Astrocyte (in vitro differentiated cells and primary cell): ENCODE measurements around the gene CLDN20. TPM values are rescaled to one million over a fixed set of nuclear protein-coding genes. Genes with fewer than 3 reads are reported as not detected.

Source experiments
- DNase-seq: peaks from one replicate; pipeline ENCODE4 v3.0.0-alpha.2; 2010; ENCODE audit warnings: low read depth
- FAIRE-seq: peaks from 2 replicates; lab custom pipeline; 2011; peaks lifted over from hg19 to GRCh38; lab: Jason Lieb, UNC
- H2AFZ ChIP-seq: 2 replicates; pipeline ENCODE4 v1.6.0; 2012; ENCODE audit warnings: low read depth, low read length, inconsistent platforms
- H3K27ac ChIP-seq: 2 replicates; pipeline ENCODE4 v1.5.1; 2011; ENCODE audit warnings: low read depth, low read length, inconsistent platforms
- H3K27me3 ChIP-seq: 2 replicates; pipeline ENCODE4 v1.6.0; 2011; ENCODE audit warnings: low read length, inconsistent platforms; ENCODE audit not compliant: insufficient read depth
- H3K36me3 ChIP-seq: 2 replicates; pipeline ENCODE4 v1.5.1; 2011; ENCODE audit warnings: low read length, inconsistent platforms; ENCODE audit not compliant: insufficient read depth
- H3K4me1 ChIP-seq: 2 replicates; pipeline ENCODE4 v1.5.1; 2011; ENCODE audit warnings: low read length, inconsistent platforms; ENCODE audit not compliant: insufficient read depth
- H3K4me2 ChIP-seq: 2 replicates; pipeline ENCODE4 v1.6.0; 2012; ENCODE audit warnings: low read length, inconsistent platforms
- H3K4me3 ChIP-seq: 2 replicates; pipeline ENCODE4 v1.5.1; 2011; ENCODE audit warnings: low read depth, mild to moderate bottlenecking, low read length, inconsistent platforms; ENCODE audit not compliant: insufficient read depth
- H3K79me2 ChIP-seq: 2 replicates; pipeline ENCODE4 v1.6.0; 2012; ENCODE audit warnings: mild to moderate bottlenecking, low read length, inconsistent platforms; ENCODE audit not compliant: insufficient read depth
- H3K9ac ChIP-seq: 2 replicates; pipeline ENCODE4 v1.6.0; 2012; ENCODE audit warnings: mild to moderate bottlenecking, low read length, inconsistent platforms
- H3K9me3 ChIP-seq: 2 replicates; pipeline ENCODE4 v1.5.1; 2012; ENCODE audit warnings: low read depth, mild to moderate bottlenecking, low read length, inconsistent platforms; ENCODE audit not compliant: insufficient read depth
- H4K20me1 ChIP-seq: 2 replicates; pipeline ENCODE4 v1.6.0; 2012; ENCODE audit warnings: low read length, inconsistent platforms; ENCODE audit not compliant: insufficient read depth
- H3K27ac Mint-ChIP-seq: one replicate; pipeline ENCODE4 v1.8.0; 2021; ENCODE audit warnings: mild to moderate bottlenecking, mixed read lengths; ENCODE audit not compliant: unreplicated experiment
- H3K27me3 Mint-ChIP-seq: one replicate; pipeline ENCODE4 v1.8.0; 2021; ENCODE audit warnings: low read depth, mixed read lengths; ENCODE audit not compliant: unreplicated experiment
- H3K36me3 Mint-ChIP-seq: one replicate; pipeline ENCODE4 v1.8.0; 2021; ENCODE audit warnings: low read depth, mixed read lengths; ENCODE audit not compliant: unreplicated experiment
- H3K4me1 Mint-ChIP-seq: one replicate; pipeline ENCODE4 v1.8.0; 2021; ENCODE audit warnings: low read depth, mixed read lengths; ENCODE audit not compliant: unreplicated experiment
- H3K4me3 Mint-ChIP-seq: one replicate; pipeline ENCODE4 v1.8.0; 2021; ENCODE audit warnings: mild to moderate bottlenecking, moderate library complexity, mixed read lengths; ENCODE audit not compliant: unreplicated experiment
- H3K9me3 Mint-ChIP-seq: one replicate; pipeline ENCODE4 v1.8.0; 2021; ENCODE audit warnings: mild to moderate bottlenecking, mixed read lengths; ENCODE audit not compliant: unreplicated experiment
- EZH2 ChIP-seq: IDR thresholded peaks from 2 replicates; pipeline ENCODE4 v1.6.1; 2012; ENCODE audit warnings: mild to moderate bottlenecking, low read length, inconsistent platforms; ENCODE audit not compliant: insufficient read depth
- total RNA-seq: library from RNA; stranded (reverse); gene quantifications from 2 replicates; pipeline ENCODE4 v1.2.1, GENCODE V29; 2021
- TF ChIP-seq, protein P1 (sequence below): IDR thresholded peaks from 2 replicates; pipeline ENCODE4 v1.5.1; 2011; ENCODE audit warnings: low read depth, mild to moderate bottlenecking, inconsistent platforms, low read length, moderate library complexity; ENCODE audit not compliant: insufficient read depth

CLDN20 gene
- total RNA-seq, 1 donor from 2014 or later, result not detected

DNA sequence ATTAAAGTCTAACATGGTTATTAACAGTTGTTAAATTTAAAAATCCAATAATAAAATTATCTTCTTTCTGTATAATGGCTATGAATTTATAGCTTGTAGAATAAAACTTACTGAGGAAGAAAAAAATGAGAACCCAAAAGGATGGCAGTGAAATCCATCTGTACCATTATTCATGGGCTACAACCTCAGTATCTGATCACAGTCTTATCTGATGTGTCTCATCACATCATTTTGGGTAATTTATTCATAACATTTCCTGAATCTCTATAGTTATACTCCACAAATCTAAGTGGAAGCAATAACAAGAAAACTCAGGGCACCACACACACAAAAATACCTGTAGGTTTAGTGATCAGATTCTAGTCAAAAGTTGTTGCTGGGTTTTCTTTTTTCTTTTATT is 7.3 kb downstream of the CLDN20 start:
- H3K36me3 ChIP-seq, result peaks cover 2% of the 10 kb centered on the region
- H3K79me2 ChIP-seq, result no peaks in the 10 kb centered on the region
- H3K27me3 ChIP-seq, result no peaks in the 10 kb centered on the region
- H3K27ac ChIP-seq, result no peak overlapping the region
- DNase-seq, result no peak
- no peaks in the 10 kb centered on the region for H3K27me3 Mint-ChIP-seq
- no peak for TF ChIP-seq EZH2
- TF ChIP-seq, protein P1, sequence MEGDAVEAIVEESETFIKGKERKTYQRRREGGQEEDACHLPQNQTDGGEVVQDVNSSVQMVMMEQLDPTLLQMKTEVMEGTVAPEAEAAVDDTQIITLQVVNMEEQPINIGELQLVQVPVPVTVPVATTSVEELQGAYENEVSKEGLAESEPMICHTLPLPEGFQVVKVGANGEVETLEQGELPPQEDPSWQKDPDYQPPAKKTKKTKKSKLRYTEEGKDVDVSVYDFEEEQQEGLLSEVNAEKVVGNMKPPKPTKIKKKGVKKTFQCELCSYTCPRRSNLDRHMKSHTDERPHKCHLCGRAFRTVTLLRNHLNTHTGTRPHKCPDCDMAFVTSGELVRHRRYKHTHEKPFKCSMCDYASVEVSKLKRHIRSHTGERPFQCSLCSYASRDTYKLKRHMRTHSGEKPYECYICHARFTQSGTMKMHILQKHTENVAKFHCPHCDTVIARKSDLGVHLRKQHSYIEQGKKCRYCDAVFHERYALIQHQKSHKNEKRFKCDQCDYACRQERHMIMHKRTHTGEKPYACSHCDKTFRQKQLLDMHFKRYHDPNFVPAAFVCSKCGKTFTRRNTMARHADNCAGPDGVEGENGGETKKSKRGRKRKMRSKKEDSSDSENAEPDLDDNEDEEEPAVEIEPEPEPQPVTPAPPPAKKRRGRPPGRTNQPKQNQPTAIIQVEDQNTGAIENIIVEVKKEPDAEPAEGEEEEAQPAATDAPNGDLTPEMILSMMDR, result no peak
- no peak overlapping the region for H3K4me2 ChIP-seq
- H4K20me1 ChIP-seq, result no peaks in the 10 kb centered on the region
- H3K9me3 Mint-ChIP-seq, result no peaks in the 10 kb centered on the region
- H3K9me3 ChIP-seq, result no peaks in the 10 kb centered on the region
- no peak overlapping the region for H3K27ac Mint-ChIP-seq
- no peak overlapping the region for H3K4me3 ChIP-seq
- H3K9ac ChIP-seq, result no peak overlapping the region
- no peak overlapping the region for H3K4me3 Mint-ChIP-seq
- H3K4me1 ChIP-seq, result peaks cover 26% of the 10 kb centered on the region
- peaks cover 23% of the 10 kb centered on the region for H3K4me1 Mint-ChIP-seq
- FAIRE-seq, result no peak
- H2AFZ ChIP-seq, result no peak overlapping the region
- peaks cover 2% of the 10 kb centered on the region for H3K36me3 Mint-ChIP-seq

DNA sequence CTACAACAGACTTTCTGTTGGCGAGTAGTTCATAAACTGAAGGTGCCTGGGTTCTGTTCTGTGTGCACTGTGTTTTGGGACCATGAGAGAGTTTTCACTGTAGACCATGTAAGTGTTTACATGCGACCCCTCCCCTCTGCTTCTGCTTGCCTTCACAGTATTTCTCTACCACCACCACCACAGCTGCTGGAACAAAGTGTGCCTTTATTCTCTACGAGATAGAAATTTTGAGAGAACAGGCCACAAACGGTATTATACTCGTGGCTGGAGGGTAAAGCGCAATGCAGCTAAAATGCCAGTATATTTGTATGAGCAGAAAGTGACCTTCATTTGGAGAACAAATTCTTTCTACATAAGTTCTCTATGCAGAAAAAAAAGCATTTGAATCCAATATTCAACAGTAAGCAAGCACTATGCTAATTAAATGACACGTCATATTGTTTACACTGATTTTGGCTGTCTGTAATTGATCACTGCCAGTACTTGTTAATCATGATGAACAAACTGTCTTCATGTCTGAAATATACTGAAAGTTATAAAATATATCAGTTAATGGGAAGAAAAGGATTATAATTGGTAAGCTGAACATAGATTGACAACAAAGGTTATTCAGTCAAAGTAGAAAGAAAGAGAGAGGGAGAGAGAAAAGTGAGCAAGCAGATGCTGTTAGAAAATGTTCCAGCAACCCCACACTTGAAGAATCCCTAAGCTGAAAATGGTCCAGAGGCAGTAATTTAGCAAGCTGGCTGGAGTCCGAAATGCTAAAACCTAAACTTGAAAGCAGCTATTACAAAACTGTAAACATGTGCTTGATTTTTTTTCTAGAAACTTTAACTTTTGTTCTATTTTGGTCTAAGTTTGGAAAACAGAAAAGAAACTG is 8.8 kb downstream of the CLDN20 start:
- Histone ChIP-seq H3K36me3 (peaks cover 2% of the 10 kb centered on the region), H3K27me3 (no peaks in the 10 kb centered on the region), H3K4me2 (peak overlapping the region; percentile 61), H3K4me3 (no peak overlapping the region), H2AFZ (no peak overlapping the region), H3K79me2 (no peaks in the 10 kb centered on the region), H3K4me1 (peaks cover 34% of the 10 kb centered on the region), H3K9me3 (no peaks in the 10 kb centered on the region), H4K20me1 (no peaks in the 10 kb centered on the region), H3K27ac (peak overlapping the region; percentile 70), H3K9ac (peak overlapping the region; percentile 43)
- Mint-ChIP-seq H3K4me3 (no peak overlapping the region), H3K27ac (peak overlapping the region; percentile 81), H3K27me3 (no peaks in the 10 kb centered on the region), H3K9me3 (no peaks in the 10 kb centered on the region), H3K4me1 (peaks cover 23% of the 10 kb centered on the region), H3K36me3 (no peaks in the 10 kb centered on the region)
- TF ChIP-seq, protein P1, result no peak
- TF ChIP-seq EZH2, result no peak
- DNase-seq (peak; percentile 16), FAIRE-seq (peak; percentile 82)

DNA sequence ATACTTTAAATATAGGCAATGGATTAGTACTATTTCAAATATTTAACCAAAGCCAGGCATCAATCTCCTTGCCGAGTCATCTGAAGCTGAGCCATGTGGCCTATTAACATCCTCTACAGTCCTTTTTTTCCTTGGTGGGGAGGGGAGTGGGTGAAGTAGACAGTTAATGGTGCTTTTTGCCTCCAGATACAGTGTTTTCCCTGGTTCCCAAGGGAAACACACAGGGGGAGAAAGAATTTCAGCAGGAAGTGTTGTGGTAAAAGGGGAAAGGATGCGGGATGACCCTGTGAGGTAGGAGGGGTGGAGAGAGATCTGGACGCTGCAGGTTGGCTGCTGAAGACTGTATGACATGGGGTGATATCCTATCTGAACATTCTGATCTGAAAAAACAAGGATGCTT is 9.6 kb downstream of the CLDN20 start:
- peak overlapping the region; percentile 70 for H3K27ac ChIP-seq
- H3K9ac ChIP-seq, result peak overlapping the region; percentile 43
- Mint-ChIP-seq H3K36me3 (no peaks in the 10 kb centered on the region), H3K27ac (peak overlapping the region; percentile 81), H3K9me3 (no peaks in the 10 kb centered on the region), H3K4me1 (peaks cover 20% of the 10 kb centered on the region), H3K27me3 (no peaks in the 10 kb centered on the region), H3K4me3 (no peak overlapping the region)
- H3K27me3 ChIP-seq, result no peaks in the 10 kb centered on the region
- H3K36me3 ChIP-seq, result peaks cover 2% of the 10 kb centered on the region
- H4K20me1 ChIP-seq, result no peaks in the 10 kb centered on the region
- no peaks in the 10 kb centered on the region for H3K9me3 ChIP-seq
- DNase-seq (peak; percentile 97), FAIRE-seq (peak; percentile 96)
- TF ChIP-seq, protein P1, result no peak
- TF ChIP-seq EZH2, result no peak
- H3K4me3 ChIP-seq, result no peak overlapping the region
- peaks cover 34% of the 10 kb centered on the region for H3K4me1 ChIP-seq
- no peak overlapping the region for H2AFZ ChIP-seq
- H3K4me2 ChIP-seq, result peak overlapping the region; percentile 61
- no peaks in the 10 kb centered on the region for H3K79me2 ChIP-seq
